ENCODE results near the gene VAMP1. TPM values are rescaled to one million over a fixed set of nuclear protein-coding genes. Genes with fewer than 3 reads are reported as not detected.

The VAMP1 gene
- total RNA-seq, 1 experiment from 2014 or later: 7.4 TPM

- intact Hi-C loops (cut with micrococcal nuclease; ENCODE audit: unreplicated experiment): no loop called here
- Mint-ChIP-seq H3K27ac (ENCODE audit: unreplicated experiment) (no peak overlapping the region), H3K4me3 (ENCODE audit: low read depth, unreplicated experiment) (no peak overlapping the region), H3K27me3 (ENCODE audit: unreplicated experiment) (no peaks in the 10 kb centered on the region), H3K4me1 (ENCODE audit: low read depth, unreplicated experiment) (peaks cover 6% of the 10 kb centered on the region), H3K36me3 (ENCODE audit: insufficient read depth, unreplicated experiment) (peaks cover 46% of the 10 kb centered on the region), H3K9me3 (ENCODE audit: low read depth, unreplicated experiment) (no peaks in the 10 kb centered on the region)
- CTCF ChIA-PET: interaction anchor here (1.0 to 1.6 kb wide), 3 partner anchors 89 to 141 kb away, joined by 3 to 21 read pairs (median 8); no protein-coding TSS in a partner anchor
- no TSS peak for BruUV-seq (replicated peaks)
- no peak for TF ChIP-seq CTCF (IDR thresholded peaks at IDR 0.05; ENCODE audit: unreplicated experiment)
- no peak for DNase-seq
Measured at GRCh38 chr12:6464531-6464930, 5.9 kb downstream of the VAMP1 start.

DNA sequence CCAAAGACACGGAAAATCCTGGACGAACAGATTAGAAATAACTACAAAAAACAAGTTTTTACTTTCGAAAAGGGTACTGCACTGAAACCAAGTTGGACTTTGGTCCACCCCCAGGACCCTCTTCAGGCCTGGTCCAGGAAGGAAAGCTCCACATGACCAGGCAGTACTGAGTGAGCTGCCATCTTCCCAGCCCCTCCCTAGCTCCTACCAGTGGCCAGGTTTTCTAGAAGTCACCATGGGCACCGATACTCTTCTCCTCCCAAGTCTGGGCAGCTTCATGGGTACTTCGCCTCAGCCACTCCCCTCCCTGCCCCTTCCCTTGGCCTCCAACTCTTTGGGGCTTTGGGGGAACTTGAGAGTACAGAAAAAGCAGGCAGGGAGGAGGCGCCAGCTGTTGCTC lies 6.6 kb downstream of the VAMP1 start:
- CTCF ChIA-PET: interaction anchor here (0.5 kb wide), 1 partner anchor 15 kb away, joined by 3 read pairs; no protein-coding TSS in a partner anchor
- intact Hi-C loops (cut with micrococcal nuclease; ENCODE audit: unreplicated experiment): no loop called here
- TF ChIP-seq CTCF (IDR thresholded peaks at IDR 0.05; ENCODE audit: unreplicated experiment): no peak
- Mint-ChIP-seq H3K27ac (ENCODE audit: unreplicated experiment) (no peak overlapping the region), H3K27me3 (ENCODE audit: unreplicated experiment) (no peaks in the 10 kb centered on the region), H3K4me1 (ENCODE audit: low read depth, unreplicated experiment) (no peaks in the 10 kb centered on the region), H3K36me3 (ENCODE audit: insufficient read depth, unreplicated experiment) (peaks cover 46% of the 10 kb centered on the region), H3K9me3 (ENCODE audit: low read depth, unreplicated experiment) (no peaks in the 10 kb centered on the region), H3K4me3 (ENCODE audit: low read depth, unreplicated experiment) (no peak overlapping the region)
- no TSS peak for BruUV-seq (replicated peaks)
- no peak for DNase-seq

- Mint-ChIP-seq H3K36me3 (ENCODE audit: insufficient read depth, unreplicated experiment) (peaks cover 50% of the 10 kb centered on the region), H3K4me3 (ENCODE audit: low read depth, unreplicated experiment) (no peak overlapping the region), H3K27me3 (ENCODE audit: unreplicated experiment) (no peaks in the 10 kb centered on the region), H3K27ac (ENCODE audit: unreplicated experiment) (no peak overlapping the region), H3K9me3 (ENCODE audit: low read depth, unreplicated experiment) (no peaks in the 10 kb centered on the region), H3K4me1 (ENCODE audit: low read depth, unreplicated experiment) (no peaks in the 10 kb centered on the region)
- CTCF ChIA-PET: no interaction called here
- DNase-seq: no peak
- intact Hi-C loops (cut with micrococcal nuclease; ENCODE audit: unreplicated experiment): no loop called here
- BruUV-seq (replicated peaks): no TSS peak
- no peak for TF ChIP-seq CTCF (IDR thresholded peaks at IDR 0.05; ENCODE audit: unreplicated experiment)
Measured at GRCh38 chr12:6463216-6463615, 7.3 kb downstream of the VAMP1 start.

DNA sequence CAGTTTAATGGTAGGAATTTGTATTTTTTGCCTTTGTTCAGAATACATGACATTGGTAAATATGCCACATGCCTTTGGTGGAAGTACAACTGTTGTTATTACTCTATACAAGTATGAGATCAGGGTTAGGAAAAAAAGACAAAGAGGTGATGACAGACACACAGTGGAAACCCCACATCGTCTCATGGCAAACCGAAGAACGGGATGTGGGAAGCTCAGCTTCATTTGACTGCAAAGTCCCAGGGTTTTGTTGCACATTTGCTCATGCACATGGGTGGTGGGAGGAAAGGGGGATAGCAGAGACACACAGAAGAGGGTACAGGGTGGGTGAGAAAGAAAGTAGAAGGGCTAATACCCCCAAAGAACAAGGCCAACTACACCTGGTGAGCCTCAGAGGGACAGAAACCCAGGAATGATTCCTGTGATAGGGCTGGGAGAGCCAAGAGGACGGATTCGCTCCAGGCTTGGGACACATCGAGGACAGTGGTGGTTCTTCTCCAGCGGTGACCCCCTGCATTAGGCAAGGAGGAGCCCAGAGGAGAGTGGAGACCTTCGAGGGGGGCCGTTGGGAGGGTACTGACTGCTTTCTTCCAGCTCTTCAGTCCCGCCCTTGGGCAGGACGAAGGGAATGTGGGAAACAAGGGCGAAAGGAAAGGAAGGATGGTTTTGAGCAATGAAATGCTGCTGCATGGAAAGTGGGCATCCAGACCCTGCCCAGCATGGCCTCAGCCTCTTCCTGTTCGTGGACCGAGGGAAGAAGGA lies 8.1 kb downstream of the VAMP1 start:
- Mint-ChIP-seq H3K4me1 (ENCODE audit: low read depth, unreplicated experiment) (no peaks in the 10 kb centered on the region), H3K4me3 (ENCODE audit: low read depth, unreplicated experiment) (no peak overlapping the region), H3K27ac (ENCODE audit: unreplicated experiment) (no peak overlapping the region), H3K36me3 (ENCODE audit: insufficient read depth, unreplicated experiment) (peaks cover 50% of the 10 kb centered on the region), H3K9me3 (ENCODE audit: low read depth, unreplicated experiment) (no peaks in the 10 kb centered on the region), H3K27me3 (ENCODE audit: unreplicated experiment) (no peaks in the 10 kb centered on the region)
- no peak for DNase-seq
- no peak for TF ChIP-seq CTCF (IDR thresholded peaks at IDR 0.05; ENCODE audit: unreplicated experiment)
- intact Hi-C loops (cut with micrococcal nuclease; ENCODE audit: unreplicated experiment): no loop called here
- BruUV-seq (replicated peaks): no TSS peak
- CTCF ChIA-PET: no interaction called here
